ENCODE data around the gene CERS6. TPM values are rescaled to one million over a fixed set of nuclear protein-coding genes. Genes with fewer than 3 reads are reported as not detected.

CERS6 gene
- total and polyA plus RNA-seq, 8 donors, result 18.8 to 24.5 (median 22.1) TPM

- no peaks in the 10 kb centered on the region for H3K36me3 ChIP-seq
- DNase-seq (peak in 1 of 4 donors; percentile 26), ATAC-seq (peak; percentile 84)
- H3K9me3 ChIP-seq, result no peaks in the 10 kb centered on the region
- intact Hi-C loops (cut with DNase I), result no loop called here
- H3K4me3 ChIP-seq, result no peak overlapping the region
- TF ChIP-seq CTCF (IDR thresholded peaks at IDR 0.05), result no peak
- H3K4me1 ChIP-seq, result peaks cover 4 to 6% of the 10 kb centered on the region in 2 donors
- H3K27ac ChIP-seq, result no peak overlapping the region
- H3K27me3 ChIP-seq, result no peaks in the 10 kb centered on the region
These were observed 119.0 kb downstream of the CERS6 start for GRCh38 chr2:168574856-168575630.

GRCh38 chr2:168577885-168578284 is 121.8 kb downstream of the CERS6 start:
- peaks cover under 1 to 4% of the 10 kb centered on the region in 2 donors for H3K4me1 ChIP-seq
- H3K4me3 ChIP-seq, result no peak overlapping the region
- intact Hi-C loops (cut with DNase I), result no loop called here
- no peaks in the 10 kb centered on the region for H3K36me3 ChIP-seq
- DNase-seq (no peak), ATAC-seq (no peak)
- H3K9me3 ChIP-seq, result no peaks in the 10 kb centered on the region
- no peaks in the 10 kb centered on the region for H3K27me3 ChIP-seq
- TF ChIP-seq CTCF (IDR thresholded peaks at IDR 0.05), result no peak
- no peak overlapping the region for H3K27ac ChIP-seq

- intact Hi-C loops (cut with DNase I), result no loop called here
- peak; percentile 41 for ATAC-seq
- Histone ChIP-seq H3K27me3 (no peaks in the 10 kb centered on the region), H3K27ac (no peak overlapping the region), H3K4me1 (peaks cover 0 to 3% of the 10 kb centered on the region in 2 donors), H3K4me3 (no peak overlapping the region), H3K9me3 (no peaks in the 10 kb centered on the region), H3K36me3 (no peaks in the 10 kb centered on the region)
- no peak for TF ChIP-seq CTCF (IDR thresholded peaks at IDR 0.05)
- DNase-seq, result no peak
These were observed 127.1 kb downstream of the CERS6 start for GRCh38 chr2:168583064-168583709.

DNA sequence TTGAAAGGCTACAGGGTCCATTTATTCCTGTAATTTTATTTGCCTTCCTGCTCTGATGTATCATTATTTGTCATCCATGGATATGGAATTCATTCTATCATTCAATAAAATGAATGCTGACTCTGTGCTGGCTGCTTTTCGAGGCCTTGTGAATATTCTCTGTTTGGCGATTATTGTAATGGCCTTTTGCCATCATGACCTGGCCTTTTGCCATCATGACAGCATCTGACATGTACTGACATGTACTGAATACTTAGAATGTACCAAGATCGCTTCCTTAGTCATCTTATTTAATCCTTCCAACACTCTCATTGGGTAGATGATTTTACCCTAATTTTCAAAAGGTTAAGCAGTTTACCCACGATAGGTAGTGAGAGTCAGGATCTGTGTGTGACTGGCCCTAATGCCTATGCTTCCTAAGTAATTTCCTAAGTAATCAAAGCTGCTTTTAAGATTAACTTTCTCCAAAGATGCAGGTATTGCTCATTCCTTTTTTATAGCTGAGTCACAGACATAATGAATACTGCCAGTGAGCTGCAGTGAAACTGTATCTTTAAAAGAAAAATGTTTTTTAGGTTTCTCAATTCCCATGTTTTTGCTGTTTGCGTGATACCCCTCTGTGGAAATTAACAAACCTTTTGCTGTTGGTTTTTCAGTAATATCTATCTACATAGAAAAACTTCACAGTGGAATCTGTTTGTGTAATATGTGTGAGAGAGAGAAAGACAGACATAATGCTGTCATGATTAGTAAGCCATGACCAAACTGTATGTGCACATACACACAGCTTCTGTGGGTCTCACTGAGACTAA is 127.8 kb downstream of the CERS6 start:
- no peak overlapping the region for H3K4me3 ChIP-seq
- no peaks in the 10 kb centered on the region for H3K27me3 ChIP-seq
- H3K9me3 ChIP-seq, result no peaks in the 10 kb centered on the region
- peaks cover 0 to 3% of the 10 kb centered on the region in 2 donors for H3K4me1 ChIP-seq
- intact Hi-C loops (cut with DNase I), result no loop called here
- DNase-seq, result no peak
- no peaks in the 10 kb centered on the region for H3K36me3 ChIP-seq
- no peak for TF ChIP-seq CTCF (IDR thresholded peaks at IDR 0.05)
- H3K27ac ChIP-seq, result no peak overlapping the region
- ATAC-seq, result no peak

DNA sequence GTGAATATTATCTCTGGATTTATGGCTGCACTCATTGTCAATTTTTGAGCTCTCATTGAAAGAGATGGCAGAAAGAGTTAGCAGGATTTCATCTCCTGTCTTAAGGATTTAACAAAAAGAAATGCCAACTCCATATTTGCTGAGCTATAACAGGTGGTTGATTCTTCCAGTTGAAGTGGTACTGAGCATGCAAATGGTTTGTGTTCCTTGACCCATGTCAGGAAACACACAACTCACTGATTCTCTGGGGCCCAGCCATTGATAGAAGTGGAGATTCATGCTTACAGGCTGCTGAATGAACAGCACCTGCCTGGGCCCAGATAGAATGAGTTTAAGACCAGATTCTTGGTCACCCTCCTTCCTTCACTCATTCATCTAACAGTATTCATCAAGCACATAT is 128.8 kb downstream of the CERS6 start:
- Histone ChIP-seq H3K36me3 (no peaks in the 10 kb centered on the region), H3K4me1 (peaks cover 0 to 3% of the 10 kb centered on the region in 2 donors), H3K27me3 (no peaks in the 10 kb centered on the region), H3K9me3 (no peaks in the 10 kb centered on the region), H3K27ac (no peak overlapping the region), H3K4me3 (no peak overlapping the region)
- no peak for DNase-seq
- no peak for TF ChIP-seq CTCF (IDR thresholded peaks at IDR 0.05)
- intact Hi-C loops (cut with DNase I), result no loop called here
- no peak for ATAC-seq
